HG03342 (cell line): ENCODE results near the gene MT1X.

Source experiments
- ATAC-seq: cut with Tn5 transposase; IDR thresholded peaks from one replicate; pipeline ENCODE4 v1.9.1; 2021; ENCODE audit warnings: mild to moderate bottlenecking, moderate library complexity; ENCODE audit not compliant: unreplicated experiment

MT1X gene

DNA sequence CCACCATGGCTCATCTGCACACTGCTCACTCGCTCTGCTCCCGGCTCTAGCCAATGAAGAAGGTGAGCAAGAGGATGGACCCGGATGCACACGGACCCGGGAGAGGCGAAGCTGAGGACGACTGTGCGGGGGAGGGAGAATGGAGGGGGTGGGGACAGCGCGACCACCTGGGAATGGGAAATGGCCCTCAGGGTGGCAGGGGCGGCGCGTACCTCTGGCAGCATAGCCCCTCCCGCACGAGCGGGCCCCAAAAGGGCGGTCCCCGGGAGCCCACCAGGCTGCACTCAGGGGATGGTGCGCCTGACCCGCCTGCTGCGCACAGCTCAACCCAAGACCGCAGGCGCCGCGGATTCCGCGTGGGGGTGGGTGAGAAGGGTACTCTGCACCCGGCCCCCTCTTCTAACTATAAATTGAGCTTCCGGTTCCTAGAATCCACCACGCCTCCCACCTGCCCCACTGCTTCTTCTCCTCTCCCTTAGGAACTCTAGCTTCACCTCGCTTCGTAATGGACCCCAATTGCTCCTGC, 6.5 kb upstream of the MT1X start:
- no peak for ATAC-seq

DNA sequence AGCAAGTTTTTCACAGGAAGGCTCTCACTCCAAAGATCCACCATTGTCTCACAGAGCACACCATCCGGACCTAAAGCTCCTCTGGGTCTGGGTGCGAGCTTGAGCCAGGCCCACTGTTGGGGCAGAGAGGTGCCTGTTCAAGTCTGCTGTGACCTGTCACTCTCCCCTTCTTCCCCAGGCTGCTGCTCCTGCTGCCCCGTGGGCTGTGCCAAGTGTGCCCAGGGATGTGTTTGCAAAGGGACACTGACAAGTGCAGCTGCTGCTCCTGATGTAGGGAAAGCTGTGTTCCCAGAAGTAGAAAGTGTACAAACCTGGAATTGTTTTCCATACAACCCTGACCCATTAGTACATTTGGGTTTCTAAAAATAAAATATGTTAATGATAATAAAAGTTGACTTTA, 4.8 kb upstream of the MT1X start:
- no peak for ATAC-seq

DNA sequence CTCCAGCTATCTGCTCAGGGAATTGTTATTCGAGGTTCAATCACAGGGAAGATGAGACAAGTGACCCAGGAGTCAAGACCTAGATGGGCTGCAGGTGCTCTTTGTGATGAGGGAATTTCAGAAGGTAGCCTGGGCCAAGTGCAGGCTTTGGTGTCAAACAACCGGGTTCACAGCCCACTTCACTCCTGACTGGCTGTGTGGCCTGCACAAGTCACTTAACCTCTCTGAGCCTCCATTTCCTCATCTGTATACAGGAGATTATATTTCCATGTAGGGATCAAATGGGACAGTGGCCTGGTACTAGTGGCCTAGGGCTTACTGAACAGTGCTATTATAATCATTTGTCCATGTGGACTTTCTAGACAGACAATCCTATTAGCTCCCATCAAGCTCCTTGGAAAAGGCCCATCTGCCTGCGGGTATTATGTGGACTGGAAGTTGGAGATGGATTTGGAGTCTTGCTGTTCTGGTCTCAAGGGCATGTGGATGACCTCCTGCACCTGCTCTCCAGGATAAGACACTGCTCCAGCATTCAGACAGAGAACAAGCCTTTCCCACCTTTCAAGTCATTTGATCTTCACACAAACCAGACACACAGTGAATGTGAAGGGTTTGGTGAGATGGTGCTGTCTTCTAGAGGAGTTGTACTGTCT, 3.1 kb upstream of the MT1X start:
- ATAC-seq, result no peak

DNA sequence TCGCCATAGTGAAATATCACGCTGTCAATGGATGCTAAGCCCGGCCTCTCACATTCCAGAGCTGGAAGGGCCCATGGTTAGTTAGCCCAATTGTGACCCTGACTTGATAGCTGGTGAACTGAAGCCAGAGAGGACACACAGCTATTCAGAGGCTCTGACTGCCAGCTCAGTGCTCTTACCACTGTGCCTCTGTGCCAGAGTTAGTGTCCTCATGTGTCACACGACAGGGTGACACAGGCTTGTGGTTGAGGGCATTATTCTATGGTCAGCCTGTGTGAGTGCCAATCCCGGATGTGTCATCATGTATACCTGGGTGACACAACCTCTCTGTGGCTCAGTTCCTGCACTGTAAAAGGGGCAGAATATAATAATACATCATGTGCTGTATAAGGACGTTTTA, 2.5 kb upstream of the MT1X start:
- no peak for ATAC-seq

DNA sequence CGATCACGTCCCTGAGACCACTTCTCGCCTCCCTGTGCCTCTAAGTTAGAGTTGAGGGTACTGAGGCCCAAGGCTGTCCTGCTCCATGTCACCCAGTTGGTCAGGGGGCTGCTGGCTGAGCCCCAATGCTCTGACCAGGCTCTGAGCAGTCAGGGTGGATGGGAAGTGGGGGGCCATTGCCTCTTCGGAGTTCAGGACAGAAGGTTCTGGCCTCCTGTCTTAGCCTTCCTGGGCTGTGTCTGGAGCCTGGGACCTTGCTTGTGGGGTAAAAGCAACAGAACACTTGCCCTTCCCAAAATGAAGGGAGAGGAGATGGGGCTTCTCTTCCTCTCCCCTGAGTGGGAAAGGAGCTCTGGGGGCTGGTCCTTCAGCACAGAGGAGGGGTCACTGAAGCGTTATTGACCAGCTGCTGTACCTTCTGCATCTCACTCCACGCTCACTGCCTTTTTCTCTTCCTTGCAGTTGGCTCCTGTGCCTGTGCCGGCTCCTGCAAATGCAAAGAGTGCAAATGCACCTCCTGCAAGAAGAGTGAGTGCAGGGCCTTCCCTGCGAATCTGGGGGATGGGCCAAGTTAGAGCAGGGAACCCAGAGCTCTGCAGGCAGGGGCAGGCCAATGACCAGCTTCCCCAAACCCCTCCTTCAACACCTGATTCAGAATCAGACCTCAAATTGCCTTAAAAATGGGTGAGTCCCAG, 580 bp downstream of the MT1X start:
- ATAC-seq, result no peak

DNA sequence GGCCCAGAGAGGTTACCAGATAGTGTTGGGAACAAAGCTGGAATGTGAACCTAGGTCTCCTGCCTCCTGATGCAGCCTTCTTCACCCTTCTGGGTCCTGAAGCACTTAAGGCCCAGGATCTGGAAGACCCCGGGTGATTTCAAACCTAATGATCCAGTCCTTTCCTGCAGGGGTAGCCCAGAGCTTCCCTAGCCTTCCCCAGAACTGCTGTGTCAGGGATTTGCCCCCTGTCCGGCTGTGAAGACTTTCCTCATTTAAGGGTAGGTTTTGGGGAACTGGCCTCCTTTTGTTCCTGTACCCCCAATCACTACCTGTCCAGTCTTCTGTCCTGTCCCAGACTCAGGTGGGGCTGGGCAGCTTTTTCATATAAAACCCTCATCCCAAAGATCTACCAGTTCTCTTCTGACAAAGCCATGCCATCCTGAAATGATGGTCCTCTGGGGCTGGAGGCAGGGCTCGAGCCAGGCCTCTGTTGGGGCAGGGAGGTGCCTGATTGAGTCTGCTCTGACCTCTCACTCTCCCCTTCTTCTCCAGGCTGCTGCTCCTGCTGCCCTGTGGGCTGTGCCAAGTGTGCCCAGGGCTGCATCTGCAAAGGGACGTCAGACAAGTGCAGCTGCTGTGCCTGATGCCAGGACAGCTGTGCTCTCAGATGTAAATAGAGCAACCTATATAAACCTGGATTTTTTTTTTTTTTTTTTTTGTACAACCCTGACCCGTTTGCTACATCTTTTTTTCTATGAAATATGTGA, 1.3 kb downstream of the MT1X start:
- no peak for ATAC-seq

DNA sequence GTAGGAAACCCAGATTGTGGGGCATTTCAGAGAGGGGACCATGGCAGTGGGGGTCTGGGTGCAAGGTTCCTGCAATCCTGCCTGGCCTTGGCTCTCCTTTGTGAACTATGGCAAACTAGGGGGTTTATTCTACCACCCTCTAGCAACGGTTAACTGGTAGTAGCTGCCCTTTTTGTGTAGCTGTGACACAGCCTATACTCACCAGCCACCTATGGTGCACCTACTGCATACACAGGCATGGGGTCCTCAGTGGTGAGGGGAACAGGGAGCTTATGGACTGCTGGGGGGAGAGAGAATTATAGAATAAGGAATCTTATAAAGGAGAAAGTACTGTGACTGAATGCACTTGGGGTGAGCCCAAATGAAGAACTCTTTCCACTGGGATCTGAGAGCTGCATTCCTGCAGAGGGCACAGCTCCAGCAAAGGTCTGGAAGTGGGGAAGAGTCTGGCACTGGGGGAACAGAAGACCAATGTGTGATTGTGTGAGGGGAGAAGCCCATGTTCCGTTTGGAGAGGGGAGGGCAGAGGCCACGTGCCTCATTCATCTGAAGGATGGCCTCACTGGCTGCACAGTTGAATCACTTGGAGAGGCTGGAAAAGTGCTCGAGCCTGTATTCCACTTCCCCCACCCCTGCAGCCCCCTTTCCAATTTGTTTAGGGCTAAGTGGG, 2.1 kb downstream of the MT1X start:
- ATAC-seq, result no peak

DNA sequence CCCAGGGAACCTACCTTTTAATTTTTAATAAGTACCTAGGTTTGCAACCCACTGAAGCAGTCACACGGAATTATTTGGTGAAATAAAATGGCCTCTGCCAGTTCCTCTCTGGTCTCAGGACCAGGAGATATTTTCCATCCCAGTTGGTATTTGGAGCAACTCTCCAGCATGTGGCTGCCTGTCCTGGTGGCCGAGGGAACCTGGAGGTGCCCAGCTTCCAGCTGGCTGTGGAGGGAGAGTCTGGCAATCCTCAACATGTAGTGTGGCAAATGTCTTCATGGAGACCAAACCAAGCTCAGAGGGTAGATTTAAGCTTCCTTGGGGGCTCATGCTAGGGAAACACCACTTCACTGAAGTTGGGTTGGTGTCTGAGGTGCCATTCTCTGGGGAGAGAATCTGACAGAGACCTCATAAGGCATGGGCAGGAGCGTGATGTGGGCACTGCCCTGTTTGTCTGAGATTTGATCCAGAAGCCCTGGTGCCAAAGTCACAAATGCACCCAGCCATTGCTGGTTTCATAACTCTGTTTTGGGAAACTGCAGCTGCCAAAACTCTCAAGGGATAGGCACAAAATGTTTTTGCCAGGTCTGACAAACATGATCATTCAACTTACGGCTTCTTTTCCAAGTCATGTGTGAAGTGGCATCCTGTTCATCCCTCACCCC, 2.8 kb downstream of the MT1X start:
- no peak for ATAC-seq

DNA sequence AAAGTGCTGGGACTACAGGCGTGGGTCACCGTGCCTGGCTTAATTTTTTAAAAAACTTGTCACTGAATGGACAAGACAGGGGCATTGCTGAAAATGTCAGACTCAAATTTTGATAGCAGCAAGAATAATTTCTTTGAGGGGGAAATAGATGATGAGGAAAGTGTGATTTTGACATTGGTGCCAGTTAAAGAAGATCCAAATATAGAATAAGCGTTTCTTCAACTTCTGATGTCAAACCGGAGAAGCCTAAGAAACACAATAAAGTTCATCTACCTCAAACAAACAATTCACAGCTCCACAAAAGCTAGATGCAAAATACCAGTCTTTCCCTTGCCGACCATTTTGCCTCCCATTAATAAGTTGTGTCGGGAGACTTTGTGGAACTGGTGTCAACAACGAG, 4.5 kb downstream of the MT1X start:
- no peak for ATAC-seq

DNA sequence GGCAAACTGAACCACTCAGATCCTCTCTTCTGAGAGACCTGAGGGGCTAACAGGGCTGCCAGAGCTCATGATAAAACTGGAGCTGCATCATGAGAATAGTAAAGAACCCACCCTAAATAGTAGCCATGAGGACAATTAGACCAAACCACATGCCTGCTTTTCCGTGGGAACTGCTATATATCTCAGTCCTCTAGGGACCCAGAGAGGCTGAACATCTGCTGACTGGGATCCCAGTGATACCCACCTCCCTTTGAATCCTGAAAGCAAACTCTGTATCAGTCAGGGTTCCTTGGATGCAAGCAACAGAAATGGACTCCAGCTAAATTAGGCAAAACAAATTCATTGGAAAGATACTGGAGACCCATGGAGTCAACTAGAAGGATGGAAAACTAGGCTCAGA, 6.5 kb downstream of the MT1X start:
- no peak for ATAC-seq

DNA sequence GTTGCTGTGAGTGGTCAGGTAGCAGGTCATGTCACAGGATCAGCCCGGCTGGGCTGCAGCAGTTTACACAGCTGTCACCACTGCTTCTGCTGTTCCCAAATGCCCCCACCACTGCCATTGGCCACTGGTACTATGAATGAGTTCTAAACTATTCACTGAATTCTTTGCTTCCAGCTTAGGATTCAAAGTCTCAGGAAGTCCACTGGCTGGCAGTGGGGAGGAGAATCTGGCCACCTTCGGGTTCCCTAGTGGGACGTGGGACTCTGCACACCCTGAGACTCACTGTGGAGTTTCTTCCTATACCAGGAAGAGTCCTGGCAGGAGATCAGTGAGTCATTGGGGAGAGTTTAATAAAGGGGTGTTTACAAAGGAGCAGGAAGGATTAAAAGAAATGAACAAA, 6.9 kb downstream of the MT1X start:
- ATAC-seq, result no peak

DNA sequence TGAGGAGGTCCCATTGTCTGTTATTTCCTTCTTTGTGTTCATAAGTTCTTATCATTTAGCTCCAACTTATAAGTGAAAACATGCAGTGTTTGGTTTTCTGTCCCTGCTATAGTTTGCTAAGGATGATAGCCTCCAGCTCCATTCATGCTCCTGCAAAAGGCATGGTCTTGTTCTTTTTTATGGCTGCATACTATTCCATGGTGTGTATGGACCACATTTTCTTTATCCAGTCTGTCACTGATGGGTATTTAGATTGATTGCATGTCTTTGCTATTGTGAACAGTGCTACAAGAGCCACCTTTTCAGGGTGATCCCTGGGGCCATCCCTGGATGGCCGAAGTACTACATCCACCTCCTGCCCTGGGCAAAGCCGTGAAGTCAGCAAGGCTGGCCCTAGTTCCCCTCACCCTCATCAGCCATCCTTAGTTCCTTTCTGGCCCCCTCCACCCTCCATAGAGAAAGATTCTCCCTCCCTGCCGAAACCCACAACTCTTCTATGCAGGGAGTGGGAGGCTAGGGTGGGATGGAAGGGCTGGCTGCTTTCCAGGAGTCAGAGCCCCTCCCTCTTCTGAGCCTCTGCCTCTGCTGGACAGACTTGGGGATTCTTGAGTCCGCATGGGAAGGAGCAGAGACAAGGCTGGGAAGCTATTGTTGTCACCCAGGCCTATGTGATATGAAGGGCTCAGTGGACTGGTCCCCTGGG, 8.3 kb downstream of the MT1X start:
- ATAC-seq, result no peak

DNA sequence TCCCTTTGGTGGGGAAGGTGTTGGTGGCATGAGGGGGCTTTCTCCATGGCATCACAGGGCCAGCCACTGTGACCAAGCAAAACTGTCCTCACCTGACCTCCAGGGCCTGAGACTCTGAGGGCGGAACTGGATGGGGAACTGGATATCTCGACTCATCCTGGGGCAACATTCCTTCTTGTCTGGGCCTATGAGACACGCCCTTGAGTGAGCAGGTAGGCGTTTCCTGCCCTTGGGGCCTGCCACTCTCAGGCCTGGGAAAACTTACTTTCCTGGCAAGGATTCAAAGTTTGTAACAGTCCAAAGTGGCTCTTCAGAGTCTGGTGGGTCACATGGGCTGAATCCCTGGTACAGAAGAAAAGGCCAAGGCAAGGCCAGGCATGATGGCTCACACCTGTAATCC, 9.6 kb downstream of the MT1X start:
- no peak for ATAC-seq

DNA sequence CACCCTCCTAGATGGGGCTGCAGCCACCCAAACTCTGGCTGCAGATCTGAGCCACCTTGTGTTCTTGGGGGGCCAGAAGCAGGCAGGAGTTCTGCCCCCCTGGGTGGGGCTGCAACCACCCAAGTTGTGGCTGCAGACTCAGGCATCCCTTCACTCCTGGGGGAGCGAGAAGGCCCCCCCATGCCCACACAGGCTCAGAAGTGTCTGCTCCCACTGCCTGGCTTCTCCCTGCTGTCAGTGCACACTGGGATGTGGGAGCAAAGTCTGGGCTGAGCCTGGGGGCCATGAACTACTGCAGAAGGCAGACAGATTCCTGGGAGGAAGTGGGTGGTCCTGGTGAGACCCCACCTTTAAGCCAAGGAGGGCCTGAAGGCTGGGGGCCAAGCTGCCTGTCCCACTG, 13.0 kb downstream of the MT1X start:
- no peak for ATAC-seq

DNA sequence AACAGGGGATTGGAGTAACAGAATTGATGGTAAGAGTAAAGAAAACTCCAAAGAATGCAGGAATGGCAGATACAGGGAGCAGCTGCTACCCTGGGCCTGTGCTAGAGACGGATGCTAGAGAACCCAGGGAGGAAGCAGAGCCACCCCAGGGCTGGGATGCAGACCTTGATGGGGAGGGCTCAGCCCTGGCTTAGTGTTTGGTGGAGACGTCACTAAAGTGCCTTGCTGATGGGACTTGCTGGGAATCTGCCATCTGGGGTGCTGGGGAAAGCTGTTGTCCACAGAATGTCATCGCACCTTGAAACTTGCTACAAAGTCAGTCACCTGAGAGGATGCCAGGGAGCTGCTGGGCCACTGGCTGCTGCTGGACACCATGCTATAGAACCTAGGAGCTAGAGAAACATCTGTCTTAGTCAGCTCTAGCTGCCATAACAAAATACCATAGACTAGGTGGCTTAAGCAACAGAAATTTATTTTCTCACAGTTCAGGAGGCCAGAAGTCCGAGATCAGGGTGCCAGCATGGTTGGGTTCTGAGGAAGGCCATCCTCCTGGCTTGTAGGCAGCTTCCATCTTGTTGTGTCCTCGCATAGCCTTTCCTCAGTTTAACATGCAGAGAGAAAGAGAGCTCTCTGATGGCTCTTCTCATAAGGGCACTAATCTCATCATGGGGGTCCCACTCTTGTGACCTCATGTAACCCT, 15.3 kb downstream of the MT1X start:
- no peak for ATAC-seq

DNA sequence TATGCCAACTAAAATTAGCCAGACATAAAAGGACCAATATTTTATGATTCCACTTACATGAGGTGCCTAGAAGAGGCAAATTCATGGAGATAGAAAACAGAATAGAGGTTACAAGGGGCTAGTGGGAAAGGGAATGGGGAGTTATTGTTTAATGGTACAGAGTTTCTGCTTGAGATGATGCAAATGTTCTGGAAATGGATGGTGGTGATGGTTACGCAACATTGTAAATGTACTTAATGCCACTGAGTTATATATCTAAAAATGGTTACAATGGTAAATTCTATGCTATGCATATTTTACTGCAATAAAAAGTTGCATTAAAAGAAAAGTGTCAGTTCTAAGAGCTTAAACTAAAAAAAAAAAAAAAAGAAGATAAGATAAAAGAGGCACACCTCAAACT, 17.9 kb downstream of the MT1X start:
- no peak for ATAC-seq

DNA sequence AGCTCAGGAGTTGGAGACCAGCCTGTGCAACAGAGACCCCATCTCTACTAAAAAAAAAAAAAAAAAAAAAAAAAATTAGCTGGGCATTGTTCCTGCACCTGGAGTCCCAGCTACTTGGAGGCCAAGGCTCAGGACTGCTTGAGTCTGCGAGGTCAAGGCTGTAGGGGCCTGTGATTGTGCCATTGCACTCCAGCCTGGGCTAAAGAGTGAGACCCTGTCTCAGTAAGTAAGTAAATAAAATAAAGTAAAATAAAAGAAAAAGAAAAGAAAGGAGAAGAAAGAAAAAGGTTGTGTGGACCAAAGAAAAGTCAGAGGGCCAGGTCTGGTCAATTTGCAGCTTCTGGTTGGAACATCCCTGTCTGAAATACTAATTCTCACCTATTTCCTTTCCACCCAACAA, 18.4 kb downstream of the MT1X start:
- ATAC-seq, result no peak

DNA sequence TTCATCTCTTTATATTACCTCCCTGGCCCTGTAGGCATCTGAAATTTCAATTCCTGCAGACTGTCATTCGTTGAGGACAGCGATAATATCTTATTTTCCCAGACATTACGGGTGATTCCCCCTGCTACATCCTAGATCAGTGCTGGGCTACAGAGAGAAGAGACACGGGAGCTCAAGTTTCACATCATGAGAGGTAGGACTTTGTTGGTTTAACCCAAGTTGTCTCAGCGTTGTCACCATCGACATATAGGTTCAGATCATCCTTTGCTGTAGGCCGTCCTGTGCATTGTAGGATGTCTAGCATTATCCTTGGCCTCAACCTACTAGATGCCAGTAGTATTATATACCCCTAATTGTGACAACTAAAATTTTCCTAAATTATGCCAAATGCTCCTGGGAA, 19.3 kb downstream of the MT1X start:
- ATAC-seq, result no peak

DNA sequence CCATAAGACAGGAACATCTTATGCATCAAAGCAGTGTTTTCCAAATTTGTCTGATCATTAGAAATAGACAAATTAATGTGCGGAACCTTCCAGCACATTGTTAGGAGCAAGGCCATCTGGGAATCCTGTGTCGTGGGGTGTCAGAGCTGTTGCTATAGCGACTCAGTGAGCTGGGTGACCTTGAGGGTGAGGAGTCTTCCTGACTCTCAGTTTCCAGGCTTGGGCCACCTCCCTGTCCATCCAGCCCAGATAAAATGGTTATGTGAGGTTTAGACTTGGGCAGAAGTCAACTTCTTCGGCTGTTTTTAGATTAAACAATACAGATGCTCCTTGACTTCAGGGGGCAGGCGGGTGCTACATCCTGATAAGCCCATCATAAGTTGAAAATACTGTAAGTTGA, 20.6 kb downstream of the MT1X start:
- ATAC-seq, result no peak
